Nephron (organoid): ENCODE results near the gene PDE4B.

Experiments used
- H3K27ac Mint-ChIP-seq, 3 experiments: 2 replicates each; pipeline ENCODE4 v1.8.0; 2020; ENCODE audit warnings: mixed read lengths in 3 of 3, mild to moderate bottlenecking in 2 of 3, moderate library complexity in 1 of 3
- H3K27me3 Mint-ChIP-seq: 2 replicates; pipeline ENCODE4 v1.8.0; 2021; ENCODE audit warnings: low read depth, mild to moderate bottlenecking, moderate library complexity, mixed read lengths
- H3K36me3 Mint-ChIP-seq: 2 replicates; pipeline ENCODE4 v1.8.0; 2020; ENCODE audit warnings: low read depth, mixed read lengths
- H3K4me1 Mint-ChIP-seq: 2 replicates; pipeline ENCODE4 v1.8.0; 2020; ENCODE audit warnings: mixed read lengths
- H3K4me3 Mint-ChIP-seq, 3 experiments: 2 replicates each; pipeline ENCODE4 v1.8.0; 2020; ENCODE audit warnings: mild to moderate bottlenecking in 3 of 3, mixed read lengths in 3 of 3, moderate library complexity in 2 of 3
- H3K9me3 Mint-ChIP-seq: 2 replicates; pipeline ENCODE4 v1.8.0; 2020; ENCODE audit warnings: mixed read lengths
- CTCF ChIP-seq, 3 experiments: fragments of 200-600 bp; sonication (generic); IDR thresholded peaks; one replicate each; pipeline ENCODE4 v1.5.0; 2021; ENCODE audit warnings: antibody characterized with exemption in 3 of 3; ENCODE audit not compliant: unreplicated experiment in 3 of 3

PDE4B gene

GRCh38 chr1:66364578-66365391 is 572.1 kb downstream of the PDE4B start:
- Mint-ChIP-seq H3K4me1 (no peaks in the 10 kb centered on the region), H3K9me3 (no peaks in the 10 kb centered on the region), H3K27ac (no peak overlapping the region), H3K36me3 (peaks cover 23% of the 10 kb centered on the region), H3K27me3 (no peaks in the 10 kb centered on the region), H3K4me3 (no peak overlapping the region)
- no peak for TF ChIP-seq CTCF (IDR thresholded peaks at IDR 0.05; ENCODE audit: unreplicated experiment in 3 of 3)

GRCh38 chr1:66365635-66366034 is 572.9 kb downstream of the PDE4B start:
- no peaks in the 10 kb centered on the region for H3K4me1 Mint-ChIP-seq
- TF ChIP-seq CTCF (IDR thresholded peaks at IDR 0.05; ENCODE audit: unreplicated experiment in 3 of 3): no peak
- peaks cover 27% of the 10 kb centered on the region for H3K36me3 Mint-ChIP-seq
- no peaks in the 10 kb centered on the region for H3K27me3 Mint-ChIP-seq
- no peaks in the 10 kb centered on the region for H3K9me3 Mint-ChIP-seq
- H3K27ac Mint-ChIP-seq: no peak overlapping the region
- no peak overlapping the region for H3K4me3 Mint-ChIP-seq

- no peak for TF ChIP-seq CTCF (IDR thresholded peaks at IDR 0.05; ENCODE audit: unreplicated experiment in 3 of 3)
- no peaks in the 10 kb centered on the region for H3K9me3 Mint-ChIP-seq
- peaks cover 27% of the 10 kb centered on the region for H3K36me3 Mint-ChIP-seq
- no peaks in the 10 kb centered on the region for H3K27me3 Mint-ChIP-seq
- no peak overlapping the region for H3K27ac Mint-ChIP-seq
- peaks cover 6% of the 10 kb centered on the region for H3K4me1 Mint-ChIP-seq
- H3K4me3 Mint-ChIP-seq: no peak overlapping the region
Observed at GRCh38 chr1:66366634-66367033, 573.9 kb downstream of the PDE4B start.

GRCh38 chr1:66367369-66367768 is 574.7 kb downstream of the PDE4B start:
- Mint-ChIP-seq H3K4me1 (peaks cover 7% of the 10 kb centered on the region), H3K9me3 (no peaks in the 10 kb centered on the region), H3K27me3 (no peaks in the 10 kb centered on the region), H3K36me3 (peaks cover 26% of the 10 kb centered on the region), H3K27ac (no peak overlapping the region), H3K4me3 (no peak overlapping the region)
- no peak for TF ChIP-seq CTCF (IDR thresholded peaks at IDR 0.05; ENCODE audit: unreplicated experiment in 3 of 3)

- Mint-ChIP-seq H3K36me3 (peaks cover 28% of the 10 kb centered on the region), H3K27ac (no peak overlapping the region), H3K4me1 (peaks cover 7% of the 10 kb centered on the region), H3K4me3 (no peak overlapping the region), H3K27me3 (no peaks in the 10 kb centered on the region), H3K9me3 (no peaks in the 10 kb centered on the region)
- no peak for TF ChIP-seq CTCF (IDR thresholded peaks at IDR 0.05; ENCODE audit: unreplicated experiment in 3 of 3)
Observed at GRCh38 chr1:66368261-66368660, 575.6 kb downstream of the PDE4B start.

- Mint-ChIP-seq H3K27me3 (no peaks in the 10 kb centered on the region), H3K4me3 (no peak overlapping the region), H3K27ac (peak overlapping the region; percentile 7 to 35 (median 13)), H3K9me3 (no peaks in the 10 kb centered on the region), H3K4me1 (peaks cover 14% of the 10 kb centered on the region), H3K36me3 (peaks cover 23% of the 10 kb centered on the region)
- no peak for TF ChIP-seq CTCF (IDR thresholded peaks at IDR 0.05; ENCODE audit: unreplicated experiment in 3 of 3)
Observed at GRCh38 chr1:66370462-66370971, 577.8 kb downstream of the PDE4B start.
